ENCODE results near the gene SATB1.
"Not testable (repeated sequence)": the region's sequence is repeated elsewhere in the genome, so short reads cannot be mapped to it uniquely, and the experiment has no call there.

SATB1 gene

DNA sequence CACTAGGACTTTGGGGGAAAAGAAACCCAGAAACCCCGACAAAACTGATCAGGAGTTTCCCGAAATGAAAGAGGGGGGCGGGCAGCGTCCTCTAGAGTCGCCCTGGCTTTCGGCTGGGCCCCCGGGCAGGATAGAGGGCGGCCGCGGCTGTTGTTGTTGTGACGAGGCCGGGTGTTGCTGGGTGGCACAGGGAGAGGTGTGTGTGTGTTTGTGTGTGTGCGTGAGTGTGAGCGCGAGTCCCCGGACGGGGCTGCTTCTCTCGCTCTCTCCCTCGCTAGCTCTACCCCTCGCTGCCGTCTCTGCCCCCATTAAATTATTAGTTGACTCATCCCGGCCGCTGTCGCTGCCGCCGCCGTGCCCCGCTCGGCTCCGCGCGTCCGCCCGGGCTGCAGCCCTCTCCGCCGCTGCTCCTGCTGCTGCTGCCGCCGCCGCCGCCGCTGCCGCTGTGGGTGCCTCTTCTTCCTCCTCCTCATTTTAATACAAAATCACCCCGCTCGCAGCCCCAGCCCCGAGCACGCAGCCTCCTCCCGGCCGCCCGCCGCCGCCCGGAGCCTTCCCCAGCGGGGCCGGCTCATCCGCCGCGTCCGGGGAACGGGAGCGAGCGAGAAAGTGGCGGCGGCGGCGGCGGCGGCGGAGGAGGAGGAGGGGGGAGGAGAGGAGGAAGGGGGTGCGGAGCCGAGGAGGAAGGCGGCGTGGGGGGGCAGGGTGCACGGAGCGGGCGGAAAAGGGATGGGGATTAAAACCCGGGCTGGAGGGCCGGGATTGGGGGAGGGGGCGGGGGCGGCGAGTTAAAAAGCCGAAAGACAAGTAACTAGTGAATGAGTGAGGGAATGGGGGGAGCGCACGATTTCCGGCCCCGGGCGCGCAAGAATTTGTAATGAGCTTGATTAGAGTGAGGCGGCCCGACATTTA lies at the start of gene SATB1:
Gene SATB1, minus strand, starts transcription at position 611 of the 912 bp plus-strand sequence. CDS start 4,372 bp downstream, outside the sequence.
- DNase-seq: no peak

DNA sequence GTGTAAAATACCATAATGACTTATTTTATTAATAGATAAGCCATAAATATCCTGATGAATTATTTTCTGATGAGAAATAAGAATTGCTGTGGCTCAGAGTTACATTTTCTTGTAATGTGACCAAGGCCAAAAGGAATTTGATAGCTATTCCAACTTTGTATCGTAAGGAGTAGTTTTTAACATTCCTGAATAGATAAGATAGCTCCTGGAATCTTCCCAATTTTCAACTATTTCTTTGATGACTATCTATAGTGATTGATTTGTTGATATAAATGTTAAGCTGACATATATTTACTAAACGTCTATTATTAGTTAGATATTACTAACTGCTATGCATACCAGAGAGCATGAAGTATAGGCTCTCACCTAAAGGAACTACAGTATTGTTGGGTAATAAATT lies 49.1 kb upstream of the SATB1 start:
- DNase-seq: no peak

DNA sequence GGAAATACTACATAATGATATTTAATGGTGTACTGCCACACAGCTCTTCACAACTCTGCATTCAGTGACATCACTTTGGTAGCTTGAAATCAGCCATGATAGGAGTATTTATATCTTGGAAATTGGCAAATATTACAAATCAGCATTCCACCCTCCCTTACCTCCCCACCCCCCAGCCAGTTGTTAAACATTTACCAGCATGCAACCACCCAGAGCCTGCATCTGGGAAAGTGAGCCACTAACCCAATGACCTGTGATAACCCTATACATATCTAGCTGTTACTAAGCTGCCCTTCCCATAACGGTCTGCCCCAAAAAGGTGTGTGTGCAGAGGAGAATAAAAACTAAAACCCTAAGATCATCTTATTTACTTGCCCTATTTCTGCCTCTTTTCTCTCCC lies 44.6 kb upstream of the SATB1 start:
- DNase-seq: no peak

DNA sequence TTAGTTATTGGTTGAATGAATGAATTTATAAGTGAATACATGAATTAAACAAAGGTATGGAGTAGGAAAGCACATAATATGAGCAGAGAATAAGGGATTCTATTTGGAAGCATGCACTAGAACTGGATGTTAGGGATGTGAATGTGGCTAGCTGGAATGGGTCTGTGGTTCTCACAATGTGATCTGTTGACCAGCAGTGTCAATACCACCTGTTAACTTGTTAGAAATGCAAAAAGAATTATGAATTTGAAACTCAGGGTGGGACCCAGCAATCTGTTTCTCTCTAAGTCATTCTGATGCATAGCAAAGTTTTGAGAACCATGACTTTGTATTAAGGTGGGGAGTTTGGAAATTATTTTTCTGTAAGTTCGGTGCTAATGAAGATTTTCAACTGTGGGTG lies 41.0 kb upstream of the SATB1 start:
- no peak for DNase-seq

DNA sequence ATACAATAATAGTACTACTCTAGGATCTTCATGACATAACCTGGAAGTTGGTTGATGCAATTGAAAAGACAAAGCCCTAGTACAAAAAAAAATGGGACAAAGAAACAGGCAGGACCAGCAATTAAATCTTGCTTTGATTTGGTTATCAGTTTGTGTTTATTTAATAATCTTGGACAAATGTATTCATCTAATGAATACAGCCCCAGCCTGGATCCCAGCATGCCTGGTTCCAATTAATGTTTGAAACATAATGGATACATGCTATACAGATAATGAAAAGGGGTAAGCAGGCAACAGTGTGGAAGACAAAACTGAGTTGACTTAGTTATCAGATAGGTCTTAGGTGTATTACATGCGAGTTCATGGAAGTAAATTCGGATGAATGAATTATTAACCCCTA lies 29.6 kb upstream of the SATB1 start:
- no peak for DNase-seq

DNA sequence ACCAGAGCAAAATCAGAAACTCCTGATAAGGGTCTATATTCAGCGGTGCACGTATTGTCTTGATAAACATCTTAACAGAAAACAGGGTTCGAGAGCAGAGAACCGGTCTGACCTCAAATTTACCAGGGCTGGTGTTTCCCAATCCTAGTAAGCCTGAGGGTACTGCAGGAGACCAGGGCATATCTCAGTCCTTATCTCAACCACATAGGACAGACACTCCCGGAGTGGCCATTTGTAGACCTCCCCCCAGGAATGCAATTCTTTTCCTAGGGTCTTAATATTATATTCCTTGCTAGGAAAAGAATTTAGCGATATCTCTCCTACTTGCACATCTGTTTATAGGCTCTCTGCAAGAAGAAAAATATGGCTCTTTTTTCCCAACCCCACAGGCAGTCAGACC lies 24.5 kb upstream of the SATB1 start:
- DNase-seq: not testable (repeated sequence)

DNA sequence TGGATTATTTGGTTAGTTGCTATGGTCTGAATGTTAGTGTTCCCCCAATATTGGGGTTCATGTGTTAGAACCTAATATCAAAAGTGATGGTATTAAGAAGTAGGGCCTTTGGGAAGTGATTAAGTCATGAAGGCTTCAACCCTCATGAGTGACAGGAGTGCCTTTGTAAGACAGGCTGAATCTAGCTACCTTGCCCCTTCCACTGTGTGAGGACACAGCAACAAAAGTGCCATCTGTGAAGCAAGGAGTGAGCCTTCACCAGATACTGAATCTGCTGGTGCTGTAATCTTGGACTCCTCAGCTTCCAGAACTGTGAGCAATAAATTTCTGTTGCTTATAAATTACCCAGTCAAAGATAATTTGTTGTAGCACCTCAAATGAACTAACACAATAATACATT lies 22.6 kb upstream of the SATB1 start:
- no peak for DNase-seq

DNA sequence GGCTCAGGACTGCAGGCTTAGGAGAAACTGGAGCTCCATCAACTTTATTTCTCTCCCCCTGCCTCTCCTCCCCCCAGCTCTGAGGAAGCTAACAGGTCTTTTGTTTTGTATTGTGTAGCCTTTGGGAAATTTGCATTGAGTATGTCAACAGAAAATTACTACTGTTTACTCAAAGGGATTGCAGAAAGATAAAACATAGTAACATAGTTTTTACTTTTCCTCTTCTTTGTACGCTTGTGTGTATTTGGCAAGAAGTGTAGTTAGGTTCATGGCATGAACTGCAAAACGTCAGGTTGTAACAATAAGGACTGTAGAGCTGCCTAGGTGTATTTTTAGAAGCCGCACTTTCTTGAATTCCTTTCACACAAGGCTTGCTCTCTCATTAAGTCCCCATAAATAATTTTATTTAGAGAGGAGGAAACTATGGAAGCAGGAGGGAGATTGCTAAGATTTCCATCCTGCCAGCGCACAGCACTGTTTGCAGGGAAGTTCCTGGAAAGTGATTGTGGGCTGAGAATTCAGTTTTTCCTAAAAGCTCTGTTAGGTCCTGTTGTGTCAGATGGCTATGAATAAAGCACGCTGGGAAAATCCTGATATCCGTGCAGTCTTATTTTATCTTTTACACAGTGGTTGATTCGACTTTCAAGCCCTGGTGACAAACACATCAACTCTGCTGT lies 21.1 kb upstream of the SATB1 start:
- DNase-seq: no peak

DNA sequence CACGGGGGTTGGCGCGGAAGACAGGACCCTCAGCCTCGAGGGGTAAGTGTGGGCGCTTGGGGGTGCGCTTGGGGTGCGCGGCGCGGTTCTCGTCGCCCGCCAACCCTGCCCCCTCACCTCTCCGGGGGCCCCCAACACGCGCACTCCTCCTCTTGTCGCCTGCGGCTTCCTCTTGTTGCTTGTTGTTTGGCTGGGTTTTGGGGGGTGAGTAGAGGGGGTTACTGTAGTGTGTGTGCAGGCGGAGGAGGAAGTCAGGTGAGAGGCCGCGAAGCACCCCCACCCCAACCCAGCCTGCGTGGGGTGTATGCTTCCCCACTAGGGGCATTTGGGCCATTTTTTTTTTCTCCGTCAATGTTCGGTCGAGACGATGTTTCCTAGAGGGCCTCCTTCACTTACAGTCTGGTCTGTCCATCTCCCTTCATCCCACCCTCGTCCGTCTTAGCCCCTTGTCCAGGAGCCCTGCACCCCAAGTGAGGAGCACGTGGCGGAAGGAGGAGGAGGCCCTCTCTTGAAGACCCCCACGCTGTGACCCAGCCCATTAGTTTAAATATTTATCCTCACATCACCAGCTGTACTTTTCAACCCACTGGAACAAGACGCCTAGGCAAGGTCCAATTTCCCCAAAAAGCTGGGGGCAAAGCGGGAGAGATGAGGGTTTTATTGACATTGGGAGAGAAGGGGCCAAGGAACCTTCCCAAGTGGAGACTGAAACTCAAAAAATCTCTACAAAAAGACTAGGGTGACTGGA lies 20.4 kb upstream of the SATB1 start:
- no peak for DNase-seq

DNA sequence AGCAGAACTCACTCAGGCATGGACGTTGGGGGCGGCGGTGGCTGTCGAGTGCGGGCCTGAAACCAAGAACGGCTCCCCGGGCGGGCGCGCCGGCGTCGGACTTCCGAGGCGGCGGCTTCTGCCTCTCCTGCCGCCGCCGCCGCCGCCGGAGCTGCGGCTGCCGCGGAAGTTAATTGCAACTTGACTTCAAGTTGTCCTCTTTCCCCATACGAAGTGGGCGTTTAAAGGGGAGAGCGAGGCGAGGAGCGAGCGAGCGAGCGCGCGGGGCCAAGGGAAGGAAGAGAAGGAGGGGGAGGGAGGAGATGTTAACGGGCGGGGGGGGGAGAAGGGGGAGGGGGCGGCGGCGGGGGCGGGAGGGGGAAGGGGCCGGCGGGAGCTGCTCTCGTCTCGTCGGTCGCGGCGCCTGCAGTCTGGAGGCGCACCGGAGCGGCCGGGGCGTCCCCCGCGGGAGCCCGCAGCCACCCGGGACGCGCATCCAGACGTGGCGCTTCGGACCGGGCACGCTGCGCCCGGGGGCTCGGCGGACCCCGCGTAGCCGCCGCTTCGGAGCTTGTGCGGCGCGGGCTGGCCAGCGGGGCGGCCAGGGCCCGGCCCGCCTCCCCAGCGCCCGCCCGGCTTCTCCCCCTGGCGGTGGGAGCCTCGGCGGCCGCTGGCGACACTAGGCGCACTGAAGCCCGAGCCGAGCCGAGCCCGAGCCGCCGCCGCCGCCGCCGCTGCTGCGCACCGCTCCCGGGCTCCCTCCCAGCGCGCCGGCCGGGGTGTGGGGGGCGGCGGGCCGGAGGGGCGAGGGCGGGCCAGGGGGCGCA lies 19.7 kb upstream of the SATB1 start:
- DNase-seq: no peak

DNA sequence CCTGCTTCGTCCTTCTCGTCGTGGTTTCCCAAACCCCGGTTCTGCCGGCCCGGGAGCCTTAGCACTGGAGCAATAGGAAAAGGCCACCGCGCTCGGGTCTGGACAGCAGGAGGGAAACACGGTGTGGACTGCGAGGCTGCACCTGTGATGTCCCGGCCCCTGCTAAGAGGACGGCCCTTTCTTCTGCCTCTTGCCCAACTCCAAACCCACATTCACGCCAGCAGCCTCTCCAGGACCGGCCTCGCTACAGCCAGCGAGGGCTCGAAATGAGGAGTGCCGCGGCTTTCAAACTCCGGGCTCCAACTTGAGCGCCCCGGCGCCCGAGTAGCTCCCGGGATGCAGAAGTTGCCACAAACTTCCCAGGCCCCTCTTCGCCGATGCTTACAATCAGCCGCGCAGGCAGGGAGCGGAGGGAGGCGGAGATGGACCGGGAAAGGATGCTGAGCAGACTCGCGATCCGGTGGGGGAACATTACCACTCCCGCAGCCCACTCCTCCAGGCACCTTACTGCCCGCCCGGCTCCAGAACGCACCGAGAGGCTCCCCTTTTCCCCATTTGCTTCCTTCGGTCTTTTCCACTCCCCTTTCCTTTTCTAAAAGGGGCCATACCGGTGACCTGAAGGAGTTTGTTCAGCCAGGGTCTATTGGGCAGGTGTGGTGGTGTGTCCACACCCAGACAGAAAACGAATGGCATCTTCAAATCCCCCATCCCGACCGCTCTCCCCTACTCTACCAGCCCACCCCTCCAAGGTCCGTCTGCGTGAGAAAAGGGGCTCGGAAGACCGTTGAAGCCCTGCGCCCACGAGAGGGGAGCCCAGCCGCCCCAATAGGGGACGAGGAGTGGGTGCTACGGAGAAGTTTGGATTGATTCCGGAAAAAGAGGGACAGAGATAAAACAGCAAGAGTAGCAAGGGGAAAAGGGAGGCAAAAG lies 18.8 kb upstream of the SATB1 start:
- no peak for DNase-seq

DNA sequence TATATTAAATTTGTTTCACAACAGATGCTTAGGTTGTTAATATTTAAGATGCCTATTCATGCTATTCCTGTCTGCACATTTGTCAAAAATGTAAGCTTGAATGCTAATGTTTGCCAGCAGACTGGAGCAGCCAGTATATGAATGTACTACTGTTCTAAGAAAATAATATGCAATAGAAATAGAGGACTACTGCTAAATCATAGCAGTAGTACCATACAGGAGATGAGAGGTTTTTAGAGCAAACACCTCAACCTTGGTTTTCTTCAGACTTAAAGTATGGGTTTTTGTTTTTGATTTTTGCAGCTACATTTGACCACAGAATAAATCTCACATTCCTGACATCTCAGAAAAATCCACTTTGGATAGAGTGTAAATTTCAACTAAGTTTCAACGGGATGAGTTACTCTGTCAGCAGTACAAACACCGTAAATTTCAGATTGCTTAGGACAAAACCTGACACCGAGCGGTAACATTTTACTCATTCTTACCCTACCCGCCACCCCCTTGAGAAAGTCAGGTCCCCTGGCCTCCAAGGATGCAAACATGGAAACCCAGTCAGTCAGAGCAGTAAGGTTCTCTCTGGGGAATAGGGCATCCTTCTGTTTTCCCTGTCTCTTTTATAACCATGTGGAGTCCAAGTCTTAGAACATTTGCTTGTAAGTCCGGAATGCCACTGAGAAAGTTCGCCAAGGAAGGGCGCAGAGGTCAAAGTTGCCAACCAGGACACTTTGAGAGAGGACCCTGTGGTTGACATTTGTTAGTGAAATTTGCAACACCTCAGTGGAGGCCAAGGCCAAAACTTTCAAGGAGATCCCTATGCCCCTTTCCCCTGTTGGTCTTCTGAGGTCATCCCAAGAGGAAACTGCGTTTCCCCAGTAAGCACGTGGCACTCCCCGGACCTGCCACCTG lies 17.9 kb upstream of the SATB1 start:
- DNase-seq: no peak

DNA sequence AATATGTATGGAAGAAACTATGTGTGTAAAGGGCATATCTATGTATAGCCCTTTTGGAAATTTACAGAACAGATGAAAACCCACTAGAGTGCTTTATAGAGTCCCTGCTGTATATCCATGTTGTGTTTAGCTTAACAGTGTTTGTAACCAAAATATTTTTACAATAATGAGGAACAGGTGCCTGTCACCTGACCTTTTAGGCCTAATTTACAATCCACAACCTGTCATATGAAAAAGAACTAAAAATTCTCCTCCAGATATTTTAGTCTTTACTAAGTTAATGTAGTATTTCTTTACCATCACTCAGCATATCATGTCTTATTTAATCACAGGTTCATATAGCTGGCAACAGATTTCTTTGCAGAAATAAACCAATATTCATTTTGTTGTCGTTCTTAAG lies 16.4 kb upstream of the SATB1 start:
- no peak for DNase-seq

DNA sequence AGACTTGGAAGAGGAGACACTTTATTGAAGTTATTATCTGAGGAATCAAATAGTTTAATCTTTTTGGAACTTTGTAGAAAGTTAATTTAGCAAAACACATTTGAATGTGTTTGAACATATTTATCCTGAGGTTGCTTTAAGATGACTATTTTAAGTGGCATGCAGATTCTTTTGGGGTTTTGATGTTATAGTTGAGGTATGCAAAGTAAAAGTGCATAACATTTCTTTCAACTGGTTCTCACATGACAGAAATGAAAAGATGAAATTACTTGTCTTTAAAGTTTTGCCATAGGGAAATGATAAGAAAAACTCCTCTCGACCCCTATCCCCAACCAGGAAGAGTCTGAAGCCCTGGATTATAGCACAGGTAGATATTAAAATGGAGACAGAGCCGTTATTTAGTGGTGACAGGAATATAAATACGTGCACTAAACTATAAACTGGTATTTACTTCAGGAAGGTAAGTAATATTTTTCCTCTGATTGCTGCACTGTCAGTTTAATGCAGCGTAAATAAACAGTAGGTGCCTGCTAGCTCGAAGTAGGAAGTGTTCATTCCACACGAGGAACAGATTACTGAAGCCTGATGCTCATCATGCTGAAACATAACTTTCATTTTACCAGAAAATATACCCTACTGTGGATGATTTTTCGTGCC lies 15.1 kb upstream of the SATB1 start:
- no peak for DNase-seq

DNA sequence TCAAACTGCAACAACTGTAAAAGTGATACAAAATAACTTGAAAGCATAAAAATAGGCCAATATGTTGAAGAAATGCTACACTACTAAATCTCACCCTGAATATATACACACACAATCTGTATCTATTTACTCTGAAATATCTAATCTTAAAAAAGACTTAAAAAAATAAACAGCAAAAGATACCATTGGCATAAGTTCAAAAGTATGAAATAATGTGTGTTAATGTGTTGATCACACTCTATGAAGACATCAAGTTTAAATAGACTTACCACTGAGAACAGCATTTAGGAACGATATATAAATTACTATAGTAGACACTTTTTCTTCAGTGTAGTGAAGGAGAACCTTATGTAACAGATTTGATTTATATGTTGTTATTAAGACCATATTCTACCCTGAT lies 14.1 kb upstream of the SATB1 start:
- no peak for DNase-seq

DNA sequence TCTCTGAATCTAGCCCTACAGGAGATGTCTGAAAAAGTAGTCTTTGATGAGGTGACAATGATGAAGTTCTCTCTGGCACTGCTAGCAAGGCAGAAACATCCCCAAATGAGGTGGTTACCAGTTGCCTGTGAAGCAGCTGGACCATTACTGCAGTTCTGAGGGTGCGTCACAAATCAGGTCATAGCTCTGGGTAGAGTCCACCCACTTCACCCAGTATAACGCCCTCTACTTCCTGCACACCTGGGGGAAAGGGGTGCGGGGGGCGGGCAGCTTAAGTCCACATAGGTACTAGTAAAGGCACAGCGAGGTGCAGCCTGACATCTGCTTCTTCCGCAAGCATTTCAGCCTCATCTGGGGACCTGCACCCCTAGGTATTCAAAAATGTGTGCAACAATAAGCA lies 13.4 kb upstream of the SATB1 start:
- no peak for DNase-seq

DNA sequence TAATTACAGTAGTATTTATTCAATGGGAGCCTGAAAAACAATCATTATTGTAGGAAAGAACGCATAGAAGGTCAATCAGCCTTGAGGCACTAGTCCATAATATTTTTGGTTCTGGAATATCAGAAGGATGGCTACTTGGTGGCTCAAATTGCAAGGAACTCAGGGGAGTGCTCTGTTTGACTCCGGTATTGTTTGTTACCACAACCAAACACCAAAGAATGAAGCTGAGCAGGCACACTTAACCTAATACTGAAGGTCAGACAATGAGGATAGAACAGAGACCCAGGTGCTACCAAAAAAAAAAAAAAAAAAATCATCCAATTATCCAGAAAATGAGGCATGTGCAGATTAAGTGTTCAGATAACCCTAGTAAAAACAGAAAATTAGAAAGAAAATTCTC lies 11.1 kb upstream of the SATB1 start:
- no peak for DNase-seq

DNA sequence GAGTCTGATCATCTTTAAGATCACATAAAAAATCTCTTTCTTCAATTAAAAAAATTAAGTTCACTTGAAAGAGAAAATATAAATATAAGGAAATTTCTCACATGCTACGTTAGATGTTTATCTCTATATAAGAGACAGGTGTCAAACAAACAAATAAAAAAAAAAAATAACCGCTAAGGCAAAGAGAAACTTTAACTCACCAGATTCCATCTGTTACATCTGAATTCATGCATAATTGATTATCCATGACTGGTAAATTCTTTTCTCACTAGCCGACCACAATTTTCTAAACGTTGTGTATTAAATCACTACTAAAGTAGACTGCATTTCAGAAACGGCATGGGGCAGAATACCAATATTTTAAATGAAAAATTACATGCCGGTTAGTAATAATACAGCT lies 9.6 kb upstream of the SATB1 start:
- DNase-seq: no peak

DNA sequence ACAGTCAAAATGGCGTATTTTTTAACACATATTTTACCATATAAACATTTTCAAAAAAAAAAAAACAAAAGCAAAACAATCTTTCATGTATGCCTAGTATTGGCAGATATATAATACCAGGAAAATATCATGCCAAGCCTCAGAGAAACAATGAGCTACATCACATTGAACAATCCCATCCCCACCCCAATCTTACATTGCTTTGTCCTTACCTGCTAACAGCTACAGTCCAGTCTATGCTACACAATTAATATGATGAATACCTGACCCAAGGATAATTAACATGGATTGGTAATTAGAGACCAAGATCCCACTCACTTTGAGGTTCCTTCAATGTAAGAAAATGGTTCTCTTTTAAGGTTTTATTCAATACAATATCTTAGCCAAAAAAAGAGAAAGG lies 7.6 kb upstream of the SATB1 start:
- DNase-seq: no peak

DNA sequence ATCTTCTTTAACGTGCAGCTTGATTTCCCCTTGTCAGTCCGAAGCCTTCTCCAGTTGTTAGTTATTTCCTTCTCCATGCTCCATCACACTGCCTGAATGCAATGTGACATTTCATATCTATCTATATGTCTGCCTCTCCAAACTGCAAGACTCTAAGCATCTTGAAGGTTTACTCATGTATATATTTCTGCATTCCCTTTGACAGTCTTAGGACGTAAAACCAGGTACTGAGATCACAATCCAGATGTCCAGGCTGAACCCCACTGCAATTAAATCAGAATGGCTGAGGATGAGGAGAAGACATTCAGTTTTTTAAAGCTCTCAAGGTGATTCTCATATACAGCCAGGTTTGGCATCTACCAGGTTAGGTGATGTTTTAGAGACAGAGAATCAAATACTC lies 6.1 kb upstream of the SATB1 start:
- no peak for DNase-seq

All from NCI-H446 treated with DMSO at 0.1 percent for 48 hours (cell line).